Adrenal gland (tissue), 5 donors: Measurements from ENCODE around the gene CFAP299.

Source experiments
- POLR2A ChIP-seq, 2 donors: fragments of 450-650 bp; IDR thresholded peaks; one replicate each; pipeline ENCODE4 v1.6.1; 2017; ENCODE audit warnings: antibody characterized with exemption in 2 of 2, mild to moderate bottlenecking in 2 of 2, moderate library complexity in 1 of 2
- TF ChIP-seq, protein P1 (sequence below), 6 experiments: fragments of 450-650 bp in 4 of 6; fragments of 200-600 bp in 2 of 6; sonication (generic) in 1 of 6; IDR thresholded peaks; 1 replicate in 5 of 6; 2 replicates in 1 of 6; pipeline versions ENCODE4 v1.5.1 to v1.8.0; 2016 to 2021; ENCODE audit warnings: antibody characterized with exemption in 6 of 6, mild to moderate bottlenecking in 2 of 6, moderate library complexity in 1 of 6
- donor health status: DM: no; HTN: no; CAD: no.

DNA sequence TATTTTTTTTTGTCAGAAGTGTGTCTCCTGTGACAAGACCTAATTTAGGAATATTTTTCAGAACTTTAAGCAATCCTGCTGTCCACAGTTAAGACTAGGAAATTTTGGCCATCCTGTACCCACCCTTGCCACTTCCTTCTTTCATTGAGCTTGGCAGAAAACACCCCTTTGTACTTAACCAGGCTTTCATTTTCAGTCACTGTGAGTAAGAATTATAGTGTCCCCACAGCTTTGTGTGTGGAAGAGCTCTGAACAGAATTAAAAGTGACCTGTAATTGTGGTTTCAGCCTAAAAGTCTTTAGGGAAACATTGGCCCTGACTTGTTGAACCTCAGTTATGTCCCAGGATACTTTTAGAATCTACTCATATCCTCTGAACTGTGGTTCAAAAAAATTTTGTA lies 541.3 kb downstream of the CFAP299 start:
- TF ChIP-seq, protein P1, sequence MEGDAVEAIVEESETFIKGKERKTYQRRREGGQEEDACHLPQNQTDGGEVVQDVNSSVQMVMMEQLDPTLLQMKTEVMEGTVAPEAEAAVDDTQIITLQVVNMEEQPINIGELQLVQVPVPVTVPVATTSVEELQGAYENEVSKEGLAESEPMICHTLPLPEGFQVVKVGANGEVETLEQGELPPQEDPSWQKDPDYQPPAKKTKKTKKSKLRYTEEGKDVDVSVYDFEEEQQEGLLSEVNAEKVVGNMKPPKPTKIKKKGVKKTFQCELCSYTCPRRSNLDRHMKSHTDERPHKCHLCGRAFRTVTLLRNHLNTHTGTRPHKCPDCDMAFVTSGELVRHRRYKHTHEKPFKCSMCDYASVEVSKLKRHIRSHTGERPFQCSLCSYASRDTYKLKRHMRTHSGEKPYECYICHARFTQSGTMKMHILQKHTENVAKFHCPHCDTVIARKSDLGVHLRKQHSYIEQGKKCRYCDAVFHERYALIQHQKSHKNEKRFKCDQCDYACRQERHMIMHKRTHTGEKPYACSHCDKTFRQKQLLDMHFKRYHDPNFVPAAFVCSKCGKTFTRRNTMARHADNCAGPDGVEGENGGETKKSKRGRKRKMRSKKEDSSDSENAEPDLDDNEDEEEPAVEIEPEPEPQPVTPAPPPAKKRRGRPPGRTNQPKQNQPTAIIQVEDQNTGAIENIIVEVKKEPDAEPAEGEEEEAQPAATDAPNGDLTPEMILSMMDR (IDR thresholded peaks at IDR 0.05), result no peak
- TF ChIP-seq POLR2A (IDR thresholded peaks at IDR 0.05), result no peak
